HEK293T (cell line): ENCODE data around the gene FSD2.

Experiments used
- ARNT ChIP-seq: fragments of 450-650 bp; IDR thresholded peaks from 2 replicates; pipeline ENCODE4 v1.6.1; 2017; ENCODE audit warnings: mild to moderate bottlenecking
- BHLHE40 ChIP-seq: fragments of 450-650 bp; IDR thresholded peaks from 2 replicates; pipeline ENCODE4 v1.6.1; 2016; ENCODE audit warnings: mild to moderate bottlenecking, moderate library complexity, borderline replicate concordance
- CTBP1 ChIP-seq: fragments of 450-650 bp; IDR thresholded peaks from 2 replicates; pipeline ENCODE4 v1.6.1; 2016; ENCODE audit warnings: borderline replicate concordance
- ELF4 ChIP-seq: fragments of 450-650 bp; IDR thresholded peaks from 2 replicates; pipeline ENCODE4 v1.6.1; 2017; ENCODE audit warnings: antibody characterized with exemption
- FOXA1 ChIP-seq: fragments of 450-650 bp; IDR thresholded peaks from 2 replicates; pipeline ENCODE4 v1.6.1; 2016; ENCODE audit warnings: mild to moderate bottlenecking
- FOXK2 ChIP-seq: fragments of 450-650 bp; IDR thresholded peaks from 2 replicates; pipeline ENCODE4 v1.6.1; 2016; ENCODE audit warnings: mild to moderate bottlenecking
- FOXM1 ChIP-seq: fragments of 450-650 bp; IDR thresholded peaks from 2 replicates; pipeline ENCODE4 v1.6.1; 2017; ENCODE audit warnings: mild to moderate bottlenecking, borderline replicate concordance
- HDGF ChIP-seq: fragments of 450-650 bp; IDR thresholded peaks from 2 replicates; pipeline ENCODE4 v1.6.1; 2017; ENCODE audit warnings: antibody characterized with exemption, borderline replicate concordance
- L3MBTL2 ChIP-seq: fragments of 450-650 bp; conservative IDR thresholded peaks from 2 replicates; pipeline ENCODE4 v1.6.1; 2016; ENCODE audit warnings: mild to moderate bottlenecking
- LEF1 ChIP-seq: fragments of 450-650 bp; IDR thresholded peaks from 2 replicates; pipeline ENCODE4 v1.6.1; 2017; ENCODE audit warnings: mild to moderate bottlenecking, borderline replicate concordance
- SP1 ChIP-seq: fragments of 450-650 bp; IDR thresholded peaks from 2 replicates; pipeline ENCODE4 v1.6.1; 2017
- SUZ12 ChIP-seq: fragments of 450-650 bp; IDR thresholded peaks from 2 replicates; pipeline ENCODE4 v1.6.1; 2016; ENCODE audit warnings: mild to moderate bottlenecking
- TARDBP ChIP-seq: fragments of 450-650 bp; IDR thresholded peaks from 2 replicates; pipeline ENCODE4 v1.6.1; 2016

DNA sequence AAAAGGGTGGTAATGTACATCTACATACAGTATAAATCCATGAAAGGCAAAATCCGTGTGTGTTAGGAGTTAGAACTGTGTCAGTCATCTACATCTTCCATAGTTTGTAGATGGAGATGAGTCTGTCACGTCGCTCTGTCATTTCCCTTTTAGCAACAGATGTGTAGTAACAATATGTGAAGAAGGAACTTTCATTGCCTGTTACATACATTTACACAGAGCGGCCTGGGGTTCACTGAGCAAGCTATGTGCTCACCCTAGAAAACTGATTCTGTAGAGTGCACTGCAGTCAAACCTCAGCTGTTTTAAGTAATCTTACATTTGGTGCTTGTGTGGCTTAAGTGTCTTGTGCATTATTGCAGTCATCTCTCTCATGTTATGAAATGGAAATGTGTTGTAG lies 54.6 kb downstream of the FSD2 start:
- TF ChIP-seq FOXM1 = no peak
- no peak for TF ChIP-seq L3MBTL2
- TF ChIP-seq SUZ12 = no peak
- TF ChIP-seq SP1 = no peak
- TF ChIP-seq LEF1 = no peak
- no peak for TF ChIP-seq ARNT
- no peak for TF ChIP-seq BHLHE40
- TF ChIP-seq FOXK2 = no peak
- TF ChIP-seq FOXA1 = no peak
- TF ChIP-seq ELF4 = no peak
- no peak for TF ChIP-seq HDGF
- no peak for TF ChIP-seq TARDBP
- TF ChIP-seq CTBP1 = no peak
